Glutamatergic neuron (in vitro differentiated cells): ENCODE data around the gene RGS18. TPM values are rescaled to one million over a fixed set of nuclear protein-coding genes. Genes with fewer than 3 reads are reported as not detected.

Source experiments
- DNase-seq: peaks from one replicate; pipeline ENCODE4 v3.0.0; 2022
- H3K27ac Mint-ChIP-seq: one replicate; pipeline ENCODE4 v1.8.0; 2020; ENCODE audit warnings: mild to moderate bottlenecking, mixed read lengths, inconsistent platforms; ENCODE audit not compliant: unreplicated experiment
- H3K27me3 Mint-ChIP-seq: one replicate; pipeline ENCODE4 v1.8.0; 2020; ENCODE audit warnings: mild to moderate bottlenecking, moderate library complexity, mixed read lengths, inconsistent platforms; ENCODE audit not compliant: unreplicated experiment
- H3K36me3 Mint-ChIP-seq: one replicate; pipeline ENCODE4 v1.8.0; 2020; ENCODE audit warnings: mild to moderate bottlenecking, mixed read lengths, inconsistent platforms; ENCODE audit not compliant: unreplicated experiment
- H3K4me1 Mint-ChIP-seq: one replicate; pipeline ENCODE4 v1.8.0; 2020; ENCODE audit warnings: mild to moderate bottlenecking, low read depth, mixed read lengths, inconsistent platforms; ENCODE audit not compliant: unreplicated experiment
- H3K4me3 Mint-ChIP-seq: one replicate; pipeline ENCODE4 v1.8.0; 2020; ENCODE audit warnings: mild to moderate bottlenecking, mixed read lengths, inconsistent platforms; ENCODE audit not compliant: unreplicated experiment
- H3K9me3 Mint-ChIP-seq: one replicate; pipeline ENCODE4 v1.8.0; 2020; ENCODE audit warnings: mild to moderate bottlenecking, moderate library complexity, mixed read lengths, inconsistent platforms; ENCODE audit not compliant: unreplicated experiment
- CTCF ChIP-seq: fragments of 200-600 bp; sonication (generic); IDR thresholded peaks from one replicate; pipeline ENCODE4 v1.5.0; 2021; ENCODE audit not compliant: partially characterized antibody, unreplicated experiment
- total RNA-seq: library from RNA; stranded (reverse); fragmentation: NEBNext Ultra II Directional; extraction: Animal tissue kit (Norgen Biotek cat#: 25700); gene quantifications from one replicate; pipeline ENCODE4 v1.2.1, GENCODE V29; 2021; ENCODE audit not compliant: unreplicated experiment

Gene RGS18
- total RNA-seq, 1 donor from 2014 or later: not detected

GRCh38 chr1:192153276-192153675 lies 5.0 kb upstream of the RGS18 start:
- no peak for DNase-seq
- Mint-ChIP-seq H3K27me3 (no peaks in the 10 kb centered on the region), H3K4me3 (no peak overlapping the region), H3K4me1 (no peaks in the 10 kb centered on the region), H3K9me3 (no peaks in the 10 kb centered on the region), H3K36me3 (no peaks in the 10 kb centered on the region), H3K27ac (no peak overlapping the region)
- no peak for TF ChIP-seq CTCF

DNA sequence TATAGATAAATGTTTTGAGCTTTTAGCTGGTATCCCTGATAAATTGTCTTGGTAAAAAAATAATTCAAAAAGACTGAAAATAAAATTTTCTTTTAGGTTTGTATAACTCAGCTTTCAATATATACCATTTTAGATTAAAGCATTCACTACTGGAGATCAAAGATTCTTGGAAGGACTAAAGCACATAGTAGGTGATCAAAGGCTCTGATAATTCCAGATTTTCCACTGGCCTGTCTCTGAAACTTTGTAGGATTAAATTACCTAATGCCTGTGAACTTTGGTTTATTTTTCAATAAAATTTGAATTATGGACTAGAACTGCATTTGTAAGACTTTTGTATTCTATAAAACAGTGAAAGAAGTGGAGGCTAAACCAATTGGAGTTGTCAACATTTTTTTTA lies 1.2 kb upstream of the RGS18 start:
- DNase-seq: no peak
- Mint-ChIP-seq H3K4me1 (no peaks in the 10 kb centered on the region), H3K36me3 (no peaks in the 10 kb centered on the region), H3K9me3 (no peaks in the 10 kb centered on the region), H3K27me3 (no peaks in the 10 kb centered on the region), H3K27ac (no peak overlapping the region), H3K4me3 (no peak overlapping the region)
- no peak for TF ChIP-seq CTCF

- DNase-seq: no peak
- Mint-ChIP-seq H3K4me1 (no peaks in the 10 kb centered on the region), H3K36me3 (no peaks in the 10 kb centered on the region), H3K4me3 (no peak overlapping the region), H3K27ac (no peak overlapping the region), H3K9me3 (no peaks in the 10 kb centered on the region), H3K27me3 (no peaks in the 10 kb centered on the region)
- no peak for TF ChIP-seq CTCF
Observed at GRCh38 chr1:192159014-192159413, 752 bp downstream of the RGS18 start.

GRCh38 chr1:192159781-192160180 lies 1.5 kb downstream of the RGS18 start:
- H3K27ac Mint-ChIP-seq: no peak overlapping the region
- no peaks in the 10 kb centered on the region for H3K4me1 Mint-ChIP-seq

GRCh38 chr1:192160196-192160595 lies 1.9 kb downstream of the RGS18 start:
- no peak for TF ChIP-seq CTCF
- H3K36me3 Mint-ChIP-seq: no peaks in the 10 kb centered on the region
- H3K27me3 Mint-ChIP-seq: no peaks in the 10 kb centered on the region
- H3K4me1 Mint-ChIP-seq: no peaks in the 10 kb centered on the region
- DNase-seq: no peak
- no peaks in the 10 kb centered on the region for H3K9me3 Mint-ChIP-seq
- H3K4me3 Mint-ChIP-seq: no peak overlapping the region
- no peak overlapping the region for H3K27ac Mint-ChIP-seq

More at GRCh38 chr1:192159781-192160180, 1.5 kb downstream of the RGS18 start:
- TF ChIP-seq CTCF: no peak
- DNase-seq: no peak
- no peaks in the 10 kb centered on the region for H3K36me3 Mint-ChIP-seq
- no peak overlapping the region for H3K4me3 Mint-ChIP-seq
- H3K27me3 Mint-ChIP-seq: no peaks in the 10 kb centered on the region
- no peaks in the 10 kb centered on the region for H3K9me3 Mint-ChIP-seq
